D721Med (cell line): ENCODE data around the gene CEACAM3.
"Not testable (repeated sequence)": the region's sequence is repeated elsewhere in the genome, so short reads cannot be mapped to it uniquely, and the experiment has no call there.

Experiments
- DNase-seq: peaks from one replicate; pipeline ENCODE4 v3.0.0; 2011; ENCODE audit warnings: low spot score; ENCODE audit not compliant: insufficient read length
- FAIRE-seq: peaks from 2 replicates; lab custom pipeline; 2011; peaks lifted over from hg19 to GRCh38; lab: Jason Lieb, UNC
- TF ChIP-seq, protein P1 (sequence below): IDR thresholded peaks from 2 replicates; pipeline ENCODE4 v1.5.1; 2012; ENCODE audit warnings: mild to moderate bottlenecking, control low read depth; ENCODE audit not compliant: insufficient read depth; ENCODE audit errors: missing control alignments

CEACAM3 gene

DNA sequence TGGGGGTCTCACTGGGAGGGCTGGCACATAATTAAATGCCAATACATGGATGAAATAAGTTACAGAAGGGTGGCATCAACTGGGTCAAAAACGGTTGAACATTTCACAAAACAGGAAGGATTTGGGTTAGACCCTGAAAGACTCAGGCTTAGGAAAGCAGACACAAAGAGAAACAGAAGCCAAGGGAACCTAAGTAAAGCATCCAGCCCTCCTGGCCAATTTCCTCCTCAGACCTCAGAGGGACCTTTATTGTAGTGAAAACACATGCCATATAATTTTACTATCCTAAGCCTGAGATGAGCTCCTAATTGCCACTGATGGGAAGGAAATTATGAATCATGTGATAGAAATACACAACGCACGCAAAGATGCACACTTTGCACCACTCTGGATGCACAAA, 12.1 kb upstream of the CEACAM3 start:
- TF ChIP-seq, protein P1, sequence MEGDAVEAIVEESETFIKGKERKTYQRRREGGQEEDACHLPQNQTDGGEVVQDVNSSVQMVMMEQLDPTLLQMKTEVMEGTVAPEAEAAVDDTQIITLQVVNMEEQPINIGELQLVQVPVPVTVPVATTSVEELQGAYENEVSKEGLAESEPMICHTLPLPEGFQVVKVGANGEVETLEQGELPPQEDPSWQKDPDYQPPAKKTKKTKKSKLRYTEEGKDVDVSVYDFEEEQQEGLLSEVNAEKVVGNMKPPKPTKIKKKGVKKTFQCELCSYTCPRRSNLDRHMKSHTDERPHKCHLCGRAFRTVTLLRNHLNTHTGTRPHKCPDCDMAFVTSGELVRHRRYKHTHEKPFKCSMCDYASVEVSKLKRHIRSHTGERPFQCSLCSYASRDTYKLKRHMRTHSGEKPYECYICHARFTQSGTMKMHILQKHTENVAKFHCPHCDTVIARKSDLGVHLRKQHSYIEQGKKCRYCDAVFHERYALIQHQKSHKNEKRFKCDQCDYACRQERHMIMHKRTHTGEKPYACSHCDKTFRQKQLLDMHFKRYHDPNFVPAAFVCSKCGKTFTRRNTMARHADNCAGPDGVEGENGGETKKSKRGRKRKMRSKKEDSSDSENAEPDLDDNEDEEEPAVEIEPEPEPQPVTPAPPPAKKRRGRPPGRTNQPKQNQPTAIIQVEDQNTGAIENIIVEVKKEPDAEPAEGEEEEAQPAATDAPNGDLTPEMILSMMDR, result no peak
- DNase-seq (no peak), FAIRE-seq (no peak)

DNA sequence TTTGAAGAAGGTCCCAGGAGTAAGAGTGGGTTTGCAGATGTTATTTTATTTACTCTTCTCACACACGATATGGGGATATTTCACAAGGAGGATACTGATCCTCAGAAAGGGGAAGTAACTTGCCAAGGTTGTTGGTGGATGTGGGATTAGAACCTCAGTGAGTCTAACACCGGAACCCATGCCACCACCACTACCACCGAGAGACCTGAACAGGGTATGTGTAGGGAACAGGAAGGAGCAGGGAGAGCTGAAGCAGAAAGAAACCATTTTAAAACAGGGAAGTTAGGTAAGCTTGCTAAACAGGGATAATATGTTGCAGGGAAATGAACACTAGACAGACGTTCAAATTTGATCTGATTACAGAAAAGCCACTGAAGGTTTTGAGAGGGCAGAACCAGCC, 11.6 kb upstream of the CEACAM3 start:
- DNase-seq (no peak), FAIRE-seq (no peak)
- TF ChIP-seq, protein P1, result no peak

DNA sequence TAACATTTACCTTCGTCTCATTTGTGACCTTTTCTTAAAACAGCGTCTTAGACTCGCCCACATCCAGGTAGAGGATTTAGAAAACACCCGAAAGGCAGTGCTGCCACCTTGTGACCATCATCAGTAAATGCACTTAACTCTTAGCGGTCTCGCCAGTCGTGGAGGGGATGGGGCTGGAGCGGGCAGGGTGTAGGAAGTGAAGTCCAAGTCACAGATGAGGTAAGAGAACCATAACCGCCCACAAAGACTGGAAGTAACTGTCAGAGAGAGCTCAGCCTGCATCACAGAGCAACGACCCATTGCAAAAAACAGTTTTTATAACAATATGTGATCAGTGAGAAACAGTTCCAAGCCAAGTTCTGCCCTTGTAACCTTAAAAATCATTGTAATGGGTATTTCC, 10.7 kb upstream of the CEACAM3 start:
- DNase-seq (peak; percentile 65), FAIRE-seq (no peak)
- TF ChIP-seq, protein P1, result peak; percentile 82

DNA sequence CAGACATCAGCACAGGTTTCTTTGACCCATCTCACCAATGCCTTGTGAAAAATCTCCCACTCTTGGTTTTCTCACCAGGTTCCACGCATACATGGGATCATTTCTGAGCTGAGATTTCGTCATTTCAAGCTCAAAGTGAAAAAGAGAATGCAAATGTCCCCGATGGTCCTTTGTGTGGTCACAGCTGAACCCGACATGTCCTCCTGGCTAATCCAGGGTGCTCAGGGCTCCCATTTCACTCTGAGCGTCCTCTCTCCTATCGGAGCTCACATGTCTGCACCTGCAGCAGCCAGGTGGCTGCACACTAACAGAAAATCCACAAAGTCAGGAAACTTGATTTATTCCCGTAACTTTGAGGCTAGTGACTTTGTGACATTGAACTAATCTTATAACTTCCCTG, 9.3 kb upstream of the CEACAM3 start:
- FAIRE-seq (no peak), DNase-seq (no peak)
- TF ChIP-seq, protein P1, result no peak

DNA sequence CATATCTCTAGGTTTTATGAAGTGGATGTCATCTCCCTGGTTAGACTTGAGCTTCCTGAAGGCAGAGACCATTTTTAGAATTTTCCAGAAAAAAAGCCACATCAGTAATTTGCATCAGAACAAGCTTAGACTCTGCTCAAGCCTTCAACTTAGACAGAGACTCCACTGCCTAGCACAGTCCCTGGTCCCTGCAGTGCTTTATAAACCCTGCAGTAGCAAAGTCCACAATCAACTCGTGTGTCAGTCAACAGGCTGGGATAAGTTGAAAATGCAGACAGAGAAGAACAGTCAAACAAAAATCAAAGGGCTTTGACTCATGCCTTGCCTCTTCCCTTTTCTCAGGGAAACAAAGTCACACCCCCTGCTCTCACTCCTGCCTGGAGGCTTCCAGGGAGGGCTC, 7.9 kb upstream of the CEACAM3 start:
- DNase-seq, FAIRE-seq: not testable (repeated sequence)

DNA sequence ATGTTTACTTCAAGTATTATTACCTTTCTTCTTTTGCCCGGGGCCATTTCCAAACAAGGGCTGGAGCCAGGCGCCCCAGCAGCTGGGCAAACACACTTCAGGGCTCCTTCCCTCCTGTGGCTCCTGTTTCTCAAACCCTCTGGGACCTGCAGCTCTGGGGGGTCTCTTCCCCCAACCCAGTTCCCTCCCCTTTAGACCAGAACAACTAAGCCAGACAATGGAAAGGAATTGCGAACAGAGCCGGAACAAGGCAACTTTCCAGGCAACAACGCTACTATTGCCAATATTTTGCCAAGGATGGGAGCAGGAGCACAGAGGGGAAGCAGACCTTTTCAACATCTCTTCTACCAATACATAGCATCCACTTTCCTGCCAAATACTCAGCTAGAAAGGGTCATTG, 7.3 kb upstream of the CEACAM3 start:
- not testable (repeated sequence) for FAIRE-seq, DNase-seq

DNA sequence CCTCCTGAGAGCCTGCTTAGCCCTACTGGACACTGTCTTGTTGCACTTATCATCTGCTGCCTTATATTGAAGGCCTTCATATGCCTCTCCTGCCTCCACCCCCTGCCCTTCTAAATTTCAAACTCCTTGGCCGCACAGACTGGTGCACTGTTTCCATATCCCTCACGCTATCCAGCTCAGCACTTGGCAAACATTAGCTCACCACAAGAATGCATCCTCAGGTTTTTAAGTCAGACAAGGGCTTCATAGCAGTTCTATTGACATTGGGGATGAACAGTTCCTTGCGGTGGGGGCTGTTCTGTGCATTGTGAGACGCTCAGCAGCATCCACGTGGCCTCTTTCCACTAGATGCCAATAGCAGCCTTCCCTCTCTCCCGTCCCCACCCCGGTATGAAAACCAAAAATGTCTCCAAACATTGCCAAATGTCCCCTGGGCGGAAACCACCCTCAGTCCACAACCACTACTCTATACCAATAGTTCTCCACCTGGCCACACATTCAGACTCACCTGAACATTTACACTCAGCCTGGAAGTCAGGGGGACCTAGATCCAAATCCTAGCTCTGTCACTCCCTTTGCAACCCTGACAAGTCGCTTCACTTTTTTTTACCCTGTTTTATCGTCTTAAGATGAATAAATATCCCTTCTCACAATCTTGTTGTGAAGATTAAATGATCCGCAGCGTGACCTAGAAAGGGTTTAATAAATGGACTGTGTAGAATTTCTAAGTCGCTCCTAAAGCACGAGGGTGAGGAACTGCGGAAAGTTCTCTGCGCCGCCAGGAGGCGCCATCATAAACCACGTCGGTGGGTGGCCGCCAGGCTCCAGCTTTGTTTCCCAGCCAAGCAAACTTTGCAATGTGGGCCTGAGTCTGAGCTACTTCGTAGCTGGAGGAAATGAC, 3.6 kb upstream of the CEACAM3 start:
- FAIRE-seq (no peak), DNase-seq (no peak)
- TF ChIP-seq, protein P1, result peak; percentile 49

DNA sequence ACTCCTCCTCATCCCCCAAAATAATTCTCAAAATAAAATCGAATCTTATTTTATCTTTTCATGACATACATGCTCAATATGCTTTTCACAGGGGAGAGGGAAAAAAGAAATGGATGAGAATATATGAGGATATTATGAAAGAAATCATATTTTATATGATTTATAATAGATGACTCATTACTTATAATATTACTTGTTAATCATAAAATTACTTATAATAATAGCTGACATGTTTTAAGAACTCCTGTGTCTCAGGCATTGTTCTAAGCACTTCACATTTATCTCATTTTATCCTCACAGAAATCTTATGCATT, 3.0 kb upstream of the CEACAM3 start:
- TF ChIP-seq, protein P1, result no peak
- DNase-seq (no peak), FAIRE-seq (no peak)
